ENCODE measurements around the gene PCBD2.

Gene PCBD2

DNA sequence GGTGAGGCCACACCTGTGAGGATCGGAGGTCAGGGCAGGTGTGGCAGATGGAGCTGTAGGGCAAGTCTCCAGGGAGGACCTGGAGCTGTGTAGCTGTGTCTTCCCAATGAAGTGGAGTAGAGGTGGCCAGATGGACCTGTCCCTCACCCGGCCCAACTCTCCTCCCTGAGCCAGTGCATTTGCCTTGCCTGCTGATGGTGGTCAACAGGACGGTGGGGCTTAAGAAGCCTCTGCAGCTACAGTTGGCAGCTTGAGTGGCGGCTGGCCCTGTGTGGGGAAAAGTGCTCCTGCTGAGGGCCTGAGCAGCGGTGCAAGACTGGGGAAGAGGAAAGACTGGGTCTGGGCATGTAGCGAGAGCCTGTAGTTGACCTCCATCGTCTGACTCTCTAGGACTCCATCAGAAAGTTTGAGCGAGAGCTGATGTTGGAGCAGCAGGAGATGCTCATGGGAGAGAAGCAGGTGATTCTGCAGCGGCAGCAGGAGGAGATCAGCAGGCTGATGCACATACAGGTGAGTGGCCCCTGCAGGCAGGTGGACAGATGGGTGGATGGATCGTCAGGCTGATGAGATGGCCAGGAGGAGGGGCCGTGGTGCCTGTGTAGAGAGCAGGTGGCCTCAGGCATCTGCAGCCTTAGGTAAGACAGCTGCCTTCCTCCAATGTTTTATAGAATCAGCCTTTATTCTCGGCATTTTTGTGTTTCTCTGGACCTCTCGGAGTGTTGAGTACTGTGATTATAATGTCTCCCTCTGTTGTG, 104.2 kb downstream of the PCBD2 start:
- no peak for DNase-seq

DNA sequence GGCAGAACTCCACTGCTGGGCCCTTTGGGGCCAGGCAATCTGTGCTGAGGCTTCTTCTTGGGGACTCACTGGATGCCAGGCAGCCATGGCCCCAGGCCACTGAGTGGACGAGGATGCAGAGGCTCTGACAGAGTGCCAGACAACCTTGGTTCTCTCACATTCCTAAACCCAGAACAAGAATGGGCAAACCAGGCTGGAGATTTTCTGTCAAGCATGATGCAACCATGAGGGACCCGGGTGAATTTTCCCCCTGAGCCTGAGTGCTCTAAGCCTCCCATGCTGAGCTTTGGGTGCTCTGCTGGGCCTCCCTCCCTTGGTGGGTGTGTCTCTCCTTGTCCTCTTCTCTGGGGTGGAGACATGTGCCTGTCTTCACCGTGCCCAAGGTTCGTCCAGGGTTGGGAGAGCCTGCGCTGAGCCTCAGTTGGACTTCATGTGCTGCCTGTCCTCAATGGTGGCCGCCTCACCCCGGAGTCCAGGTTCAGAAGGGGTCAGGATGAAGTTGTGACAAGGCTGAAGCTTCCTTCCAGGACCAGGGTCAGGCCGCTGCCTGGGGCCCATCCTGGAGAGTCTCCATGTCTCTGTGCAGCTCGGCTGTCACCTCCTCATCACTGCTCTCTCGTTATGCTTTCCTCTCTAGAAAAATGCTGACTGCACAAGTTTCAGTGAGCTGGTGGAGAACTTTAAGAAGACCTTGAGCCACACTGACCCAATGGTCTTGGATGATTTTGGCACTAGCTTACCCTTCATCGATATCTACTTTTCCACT, 105.0 kb downstream of the PCBD2 start:
- no peak for DNase-seq

DNA sequence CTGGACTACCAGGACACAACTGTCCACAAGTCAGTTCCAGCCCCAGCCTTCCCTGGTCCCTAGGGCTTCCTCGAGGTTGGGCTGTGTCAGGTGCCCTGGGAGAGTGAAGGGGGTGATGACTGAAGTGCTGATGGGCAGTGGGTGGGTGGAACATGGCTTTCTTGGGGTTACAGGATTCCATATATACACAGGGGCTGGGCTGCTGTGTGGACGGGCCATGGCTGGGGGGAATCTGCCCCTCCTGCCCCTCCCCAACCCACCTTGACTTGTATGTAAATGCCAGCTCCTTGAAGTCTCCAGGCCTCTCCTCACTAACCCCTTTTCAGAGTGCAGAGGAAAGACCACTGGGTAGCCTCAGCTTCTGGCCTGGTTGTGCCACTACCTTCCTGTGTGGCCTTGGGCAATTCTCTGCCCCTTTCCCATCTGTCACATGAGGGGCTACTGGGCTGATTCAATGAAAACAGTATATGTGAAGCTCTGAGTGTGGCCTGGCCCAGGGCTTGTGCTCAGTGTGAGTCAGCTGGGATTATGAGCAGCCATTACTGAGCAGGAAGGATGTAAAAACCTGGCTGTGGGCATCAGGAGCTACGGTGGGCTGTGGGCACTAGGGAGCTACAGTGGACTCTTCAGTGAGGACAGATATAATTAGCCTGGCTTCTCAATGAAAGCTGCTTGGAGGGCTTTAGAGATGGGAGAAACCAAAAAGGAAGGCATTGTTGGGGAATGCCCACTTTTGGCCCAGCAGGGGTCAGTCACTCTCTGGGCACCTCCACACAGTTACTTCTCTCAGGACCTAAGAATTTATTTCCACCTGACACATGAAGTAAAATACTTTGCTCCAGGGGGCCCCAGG, 105.8 kb downstream of the PCBD2 start:
- DNase-seq, result no peak

DNA sequence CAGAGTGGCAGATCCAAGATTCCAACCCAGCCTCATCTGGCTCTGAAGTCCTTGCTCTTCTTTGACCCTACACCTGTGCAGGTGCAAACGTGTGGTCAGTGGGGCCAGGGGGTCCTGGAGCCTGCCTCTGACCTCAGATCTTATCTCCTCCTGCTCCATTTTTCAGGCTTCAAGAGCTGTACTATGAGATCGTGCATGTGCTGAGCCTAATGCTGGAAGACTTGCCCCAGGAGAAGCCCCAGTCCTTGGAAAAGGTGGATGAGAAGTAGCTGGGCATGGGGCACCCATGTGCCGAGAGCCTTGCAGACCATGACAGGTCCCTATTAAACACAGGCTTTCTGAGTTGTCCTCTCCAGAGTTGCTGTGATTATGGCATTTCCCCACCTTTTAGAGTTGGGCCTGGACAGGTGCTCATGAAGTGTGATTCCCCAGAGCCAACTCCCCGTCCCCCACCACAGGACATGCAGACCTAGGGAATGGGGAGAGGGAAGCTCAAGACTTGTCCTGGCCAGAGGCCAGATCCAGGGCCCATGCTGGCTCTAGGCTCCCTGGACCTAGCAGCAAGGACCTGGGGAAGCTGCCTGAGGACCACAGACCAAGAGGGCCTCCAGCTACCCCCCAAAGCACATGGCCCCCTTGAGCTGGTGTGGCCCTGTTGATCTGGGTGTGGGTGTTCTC, 106.6 kb downstream of the PCBD2 start:
- no peak for DNase-seq

- no peak for DNase-seq
Measured at GRCh38 chr5:135012033-135012588, 107.2 kb downstream of the PCBD2 start.

All from inflammatory macrophage treated with lipopolysaccharide for 4 hours (primary cell).